GM23248 (cell line): ENCODE data around the gene BPGM. TPM values are rescaled to one million over a fixed set of nuclear protein-coding genes. Genes with fewer than 3 reads are reported as not detected.

ENCODE experiments used
- DNase-seq: peaks from one replicate; pipeline ENCODE4 v3.0.0-alpha.2; 2015
- H2AFZ ChIP-seq: fragments of 200-600 bp; sonication (generic); 2 replicates; pipeline ENCODE4 v1.6.1; 2016; ENCODE audit warnings: antibody characterized with exemption
- H3F3A ChIP-seq: fragments of 200-600 bp; sonication (generic); 2 replicates; pipeline ENCODE4 v1.6.1; 2016; ENCODE audit warnings: mild to moderate bottlenecking, antibody characterized with exemption, mixed run types; ENCODE audit not compliant: insufficient read depth
- H3K27ac ChIP-seq: fragments of 200-600 bp; sonication (generic); 2 replicates; pipeline ENCODE4 v1.5.1; 2016; ENCODE audit warnings: mild to moderate bottlenecking
- H3K27me3 ChIP-seq: fragments of 200-600 bp; sonication (generic); replicated peaks from 2 replicates; pipeline ENCODE4 v1.6.1; 2016; ENCODE audit warnings: mild to moderate bottlenecking; ENCODE audit not compliant: insufficient read depth
- H3K36me3 ChIP-seq: fragments of 200-600 bp; sonication (generic); 2 replicates; pipeline ENCODE4 v1.6.1; 2016; ENCODE audit warnings: low read depth, mild to moderate bottlenecking
- H3K4me1 ChIP-seq: fragments of 200-600 bp; sonication (generic); 2 replicates; pipeline ENCODE4 v1.6.1; 2016; ENCODE audit warnings: mild to moderate bottlenecking; ENCODE audit not compliant: insufficient read depth
- H3K4me2 ChIP-seq: fragments of 200-600 bp; sonication (generic); one replicate; pipeline ENCODE4 v1.6.1; 2016; ENCODE audit warnings: mild to moderate bottlenecking; ENCODE audit not compliant: unreplicated experiment
- H3K4me3 ChIP-seq: fragments of 200-600 bp; sonication (generic); 2 replicates; pipeline ENCODE4 v1.5.1; 2016; ENCODE audit warnings: mild to moderate bottlenecking
- H3K79me2 ChIP-seq: fragments of 200-600 bp; sonication (generic); 2 replicates; pipeline ENCODE4 v1.6.1; 2016; ENCODE audit warnings: mild to moderate bottlenecking; ENCODE audit not compliant: insufficient read depth
- H3K9ac ChIP-seq: fragments of 200-600 bp; sonication (generic); 2 replicates; pipeline ENCODE4 v1.6.1; 2016; ENCODE audit warnings: mild to moderate bottlenecking
- H3K9me2 ChIP-seq: fragments of 200-600 bp; sonication (generic); 2 replicates; pipeline ENCODE4 v1.6.1; 2016; ENCODE audit warnings: mixed run types, mild to moderate bottlenecking, moderate library complexity; ENCODE audit not compliant: insufficient read depth
- H3K9me3 ChIP-seq: fragments of 200-600 bp; sonication (generic); one replicate; pipeline ENCODE4 v1.6.1; 2017; ENCODE audit warnings: low read depth
- H4K20me1 ChIP-seq: fragments of 200-600 bp; sonication (generic); 2 replicates; pipeline ENCODE4 v1.6.0; 2016; ENCODE audit not compliant: insufficient read depth
- EZH2 ChIP-seq: fragments of 200-600 bp; sonication (generic); IDR thresholded peaks from 2 replicates; pipeline ENCODE4 v1.6.1; 2018; ENCODE audit warnings: antibody characterized with exemption, mild to moderate bottlenecking; ENCODE audit not compliant: insufficient read depth, poor library complexity, severe bottlenecking
- EZH2phosphoT487 ChIP-seq: fragments of 200-600 bp; sonication (generic); IDR thresholded peaks from 2 replicates; pipeline ENCODE4 v1.6.1; 2018; ENCODE audit warnings: antibody characterized with exemption, moderate library complexity, mild to moderate bottlenecking, low read depth; ENCODE audit not compliant: insufficient read depth
- WGBS, 2 experiments: methylation state at CpG; one replicate each; pipeline ENCODE4 v1.1.6; 2015 to 2017; ENCODE audit warnings: low lambda C conversion rate in 2 of 2, low coverage in 1 of 2; ENCODE audit errors: missing lambda C conversion rate in 2 of 2; 5-methylcytosine and 5-hydroxymethylcytosine counted together
- in situ Hi-C: fragments of 300-500 bp; cut with MboI; formaldehyde crosslinking; loops from 2 replicates; pipeline ENCODE4 v1.15.0; 2020
- polyA plus RNA-seq: library from polyadenylated mRNA; unstranded; fragments of >200 nt; fragmentation: Nextera tagmentation; extraction: Ambion mirVana; gene quantifications from 2 replicates; pipeline ENCODE4 v1.2.1, GENCODE V29; 2016
- total RNA-seq: library from RNA; depleted of rRNA; stranded (reverse); fragments of >200 nt; shearing (Covaris generic); gene quantifications from 2 replicates; pipeline ENCODE4 v1.2.3, GENCODE V29; 2014

The BPGM gene
- total and polyA plus RNA-seq, 2 experiments from 2014 or later, result 37.4 to 41.3 TPM

- Histone ChIP-seq H3K9me3 (no peaks in the 10 kb centered on the region), H3K9ac (no peak overlapping the region), H3F3A (peaks cover 6% of the 10 kb centered on the region; the same call in 1 of the 2 replicates), H3K4me3 (no peak overlapping the region), H3K27ac (no peak overlapping the region), H3K9me2 (no peaks in the 10 kb centered on the region), H4K20me1 (no peaks in the 10 kb centered on the region), H2AFZ (no peak overlapping the region), H3K4me2 (no peak overlapping the region), H3K27me3 (no peaks in the 10 kb centered on the region), H3K36me3 (no peaks in the 10 kb centered on the region), H3K4me1 (peaks cover 11% of the 10 kb centered on the region), H3K79me2 (no peaks in the 10 kb centered on the region)
- DNase-seq, result no peak
- 93 to 98% methylated on average over 5 of the region's 5 CpGs for WGBS, 2 experiments
- in situ Hi-C loops, result no loop called here
- no peak for TF ChIP-seq EZH2phosphoT487
- TF ChIP-seq EZH2, result no peak
These were observed 58.2 kb downstream of the BPGM start for GRCh38 chr7:134704827-134705226.

GRCh38 chr7:134705716-134706115 is 59.1 kb downstream of the BPGM start:
- Histone ChIP-seq H4K20me1 (no peaks in the 10 kb centered on the region), H2AFZ (no peak overlapping the region), H3K27me3 (no peaks in the 10 kb centered on the region), H3K27ac (no peak overlapping the region), H3F3A (no peaks in the 10 kb centered on the region), H3K9me3 (no peaks in the 10 kb centered on the region), H3K4me1 (peaks cover 6% of the 10 kb centered on the region), H3K4me2 (no peak overlapping the region), H3K9ac (no peak overlapping the region), H3K36me3 (no peaks in the 10 kb centered on the region), H3K4me3 (no peak overlapping the region), H3K9me2 (no peaks in the 10 kb centered on the region), H3K79me2 (no peaks in the 10 kb centered on the region)
- in situ Hi-C loops, result no loop called here
- no peak for TF ChIP-seq EZH2phosphoT487
- TF ChIP-seq EZH2, result no peak
- no peak for DNase-seq
- WGBS, 2 experiments, result 25 to 29% methylated on average over 2 of the region's 2 CpGs

GRCh38 chr7:134706468-134706867 is 59.8 kb downstream of the BPGM start:
- TF ChIP-seq EZH2phosphoT487 (no peak), EZH2 (no peak)
- no peaks in the 10 kb centered on the region for H3K79me2 ChIP-seq
- H3K4me2 ChIP-seq, result no peak overlapping the region
- H3K9me3 ChIP-seq, result no peaks in the 10 kb centered on the region
- H4K20me1 ChIP-seq, result no peaks in the 10 kb centered on the region
- no peak for DNase-seq
- WGBS, 2 experiments, result 75 to 78% methylated on average over 5 of the region's 5 CpGs
- H3K27ac ChIP-seq, result no peak overlapping the region
- H3K4me1 ChIP-seq, result peaks cover 8% of the 10 kb centered on the region
- no peaks in the 10 kb centered on the region for H3K36me3 ChIP-seq
- in situ Hi-C loops, result no loop called here
- H3F3A ChIP-seq, result no peaks in the 10 kb centered on the region
- no peak overlapping the region for H3K4me3 ChIP-seq
- H3K27me3 ChIP-seq, result no peaks in the 10 kb centered on the region
- no peaks in the 10 kb centered on the region for H3K9me2 ChIP-seq
- no peak overlapping the region for H2AFZ ChIP-seq
- no peak overlapping the region for H3K9ac ChIP-seq

GRCh38 chr7:134707663-134708378 is 61.2 kb downstream of the BPGM start:
- H3K4me3 ChIP-seq, result no peak overlapping the region
- no peak overlapping the region for H3K4me2 ChIP-seq
- H3K79me2 ChIP-seq, result no peaks in the 10 kb centered on the region
- WGBS, 2 experiments, result 82 to 94% methylated on average over 4 of the region's 4 CpGs
- no peaks in the 10 kb centered on the region for H3K36me3 ChIP-seq
- no peaks in the 10 kb centered on the region for H3K9me2 ChIP-seq
- DNase-seq, result no peak
- H3K4me1 ChIP-seq, result peaks cover 14% of the 10 kb centered on the region
- H2AFZ ChIP-seq, result no peak overlapping the region
- in situ Hi-C loops, result no loop called here
- TF ChIP-seq EZH2 (no peak), EZH2phosphoT487 (no peak)
- H3K27me3 ChIP-seq, result no peaks in the 10 kb centered on the region
- H3K27ac ChIP-seq, result no peak overlapping the region
- no peak overlapping the region for H3K9ac ChIP-seq
- H3K9me3 ChIP-seq, result no peaks in the 10 kb centered on the region
- H4K20me1 ChIP-seq, result no peaks in the 10 kb centered on the region
- no peaks in the 10 kb centered on the region for H3F3A ChIP-seq
